ENCODE data around the gene FGR.
"Not testable (repeated sequence)": the region's sequence is repeated elsewhere in the genome, so short reads cannot be mapped to it uniquely, and the experiment has no call there.

The FGR gene

DNA sequence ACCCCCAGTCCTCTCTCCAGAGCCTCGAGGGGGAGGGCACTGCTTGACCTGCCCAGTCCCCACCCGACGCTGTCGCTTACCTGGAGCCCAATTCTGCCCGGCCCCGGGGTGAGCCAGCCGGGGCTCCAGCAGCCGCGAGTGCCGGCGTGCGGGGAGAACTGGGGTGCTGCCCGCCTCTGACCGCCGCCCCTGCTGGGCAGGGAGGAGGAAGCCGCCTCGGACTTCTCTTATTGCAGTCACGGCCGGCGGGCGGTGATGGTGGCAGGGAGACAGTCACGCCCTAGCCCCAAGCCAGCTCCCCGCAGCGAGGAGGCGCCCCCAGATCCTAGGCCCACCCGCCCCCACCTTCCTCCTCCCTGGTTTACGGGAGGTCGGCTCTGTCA is at the start of gene FGR:
Gene FGR, minus strand, starts transcription at position 201 of the 383 bp plus-strand sequence. CDS start 11,269 bp downstream, outside the sequence.
- no peak for DNase-seq (ENCODE audit: low read depth in 2 of 2)

DNA sequence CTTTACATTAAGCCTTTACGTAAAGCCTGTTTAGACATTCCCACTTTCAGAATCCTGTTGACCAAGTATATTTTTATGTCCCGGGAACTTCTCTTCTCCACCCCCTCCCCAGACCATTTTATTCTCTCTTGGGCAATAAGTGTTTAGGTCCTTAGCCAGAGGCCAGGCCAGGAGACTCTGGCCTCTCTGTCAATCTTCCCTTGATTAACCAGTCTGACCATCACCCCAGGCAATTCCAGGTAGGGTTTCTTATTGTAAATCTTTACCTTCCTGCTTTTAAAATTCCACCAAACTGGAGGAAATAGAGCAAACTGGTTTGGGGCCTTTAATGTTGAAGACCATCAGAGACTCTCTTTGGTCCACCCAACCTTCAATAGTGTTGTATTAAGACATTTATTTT is 49.2 kb upstream of the FGR start:
- no peak for DNase-seq (ENCODE audit: low read depth in 2 of 2)

DNA sequence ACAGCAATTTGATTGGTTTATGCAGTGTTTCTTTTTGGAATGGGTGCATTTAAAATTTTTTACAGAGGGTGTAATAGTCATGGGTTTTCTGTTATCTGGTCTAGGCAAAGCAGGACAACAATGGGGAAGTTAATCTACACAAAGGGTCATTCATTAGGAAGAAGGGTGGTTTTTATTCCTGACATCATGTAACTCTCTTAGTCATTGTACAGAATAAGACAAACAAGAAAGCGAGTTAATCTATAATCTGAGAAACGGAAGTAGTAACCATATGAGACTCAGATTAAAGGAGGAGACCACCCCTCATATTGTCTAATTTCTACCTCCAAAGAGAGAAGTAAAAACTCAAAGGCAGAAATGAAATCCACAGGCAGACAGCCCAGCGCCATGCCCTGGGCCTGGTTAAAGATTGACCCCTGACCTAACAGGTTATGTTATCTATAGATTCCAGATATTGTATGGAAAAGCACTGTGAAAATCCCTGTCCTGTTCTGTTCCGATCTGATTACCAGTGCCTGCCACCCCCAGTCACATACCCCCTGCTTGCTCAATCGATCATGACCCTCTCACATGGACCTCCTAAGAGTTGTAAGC is 47.5 kb upstream of the FGR start:
- DNase-seq (ENCODE audit: low read depth in 2 of 2) = no peak

DNA sequence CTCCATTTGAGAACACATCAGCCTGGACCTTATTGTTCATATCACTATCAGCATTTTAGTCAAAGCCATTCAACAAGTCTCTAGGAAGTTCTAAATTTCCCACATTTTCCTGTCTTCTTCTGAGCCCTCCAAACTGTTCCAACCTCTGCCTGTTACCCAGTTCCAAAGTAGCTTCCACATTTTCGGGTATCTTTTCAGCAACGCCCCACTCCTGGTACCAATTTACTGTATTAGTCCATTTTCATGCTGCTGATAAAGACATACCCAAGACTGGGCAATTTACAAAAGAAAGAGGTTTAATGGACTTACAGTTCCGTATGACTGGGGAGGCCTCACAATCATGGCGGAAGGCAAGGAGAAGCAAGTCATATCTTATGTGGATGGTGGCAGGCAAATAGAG is 46.6 kb upstream of the FGR start:
- not testable (repeated sequence) for DNase-seq (ENCODE audit: low read depth in 2 of 2)

DNA sequence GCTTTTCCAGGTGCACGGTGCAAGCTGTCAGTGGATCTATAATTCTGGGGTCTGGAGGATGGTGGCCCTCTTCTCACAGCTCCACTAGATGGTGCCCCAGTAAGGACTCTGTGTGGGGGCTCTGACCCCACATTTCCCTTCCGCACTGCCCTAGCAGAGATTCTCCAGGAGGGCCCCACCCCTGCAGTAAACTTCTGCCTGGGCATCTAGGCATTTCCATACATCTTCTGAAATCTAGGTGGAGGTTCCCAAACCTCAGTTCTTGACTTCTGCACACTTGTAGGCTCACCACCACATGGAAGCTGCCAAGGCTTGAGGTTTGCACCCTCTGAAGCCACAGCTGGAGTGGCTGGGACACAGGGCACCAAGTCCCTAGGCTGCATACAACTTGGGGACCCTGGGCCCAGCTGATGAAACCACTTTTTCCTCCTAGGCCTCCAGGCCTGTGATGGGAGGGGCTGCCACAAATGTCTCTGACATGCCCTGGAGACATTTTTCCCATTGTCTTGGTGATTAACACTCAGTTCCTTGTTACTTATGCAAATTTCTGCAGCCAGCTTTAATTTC is 45.3 kb upstream of the FGR start:
- DNase-seq (ENCODE audit: low read depth in 2 of 2) = not testable (repeated sequence)

DNA sequence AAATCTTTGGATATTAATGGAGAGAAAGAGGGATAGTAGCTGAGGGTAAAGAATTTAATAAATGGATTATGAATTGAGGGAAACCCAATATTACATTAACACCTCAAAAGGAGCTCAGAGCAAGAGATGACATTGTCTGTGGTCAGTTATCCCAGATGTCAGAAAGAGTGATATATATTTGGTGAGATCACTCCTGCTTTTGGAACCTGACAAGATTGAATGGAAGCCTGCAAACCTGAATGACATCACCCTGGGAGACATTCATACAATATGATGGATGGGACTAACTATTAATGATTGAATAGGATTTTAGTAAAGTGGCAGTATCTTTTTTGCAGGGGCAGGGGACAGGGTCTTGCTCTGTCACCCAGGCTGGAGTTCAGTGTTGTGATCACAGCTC is 43.8 kb upstream of the FGR start:
- DNase-seq (ENCODE audit: low read depth in 2 of 2) = no peak

DNA sequence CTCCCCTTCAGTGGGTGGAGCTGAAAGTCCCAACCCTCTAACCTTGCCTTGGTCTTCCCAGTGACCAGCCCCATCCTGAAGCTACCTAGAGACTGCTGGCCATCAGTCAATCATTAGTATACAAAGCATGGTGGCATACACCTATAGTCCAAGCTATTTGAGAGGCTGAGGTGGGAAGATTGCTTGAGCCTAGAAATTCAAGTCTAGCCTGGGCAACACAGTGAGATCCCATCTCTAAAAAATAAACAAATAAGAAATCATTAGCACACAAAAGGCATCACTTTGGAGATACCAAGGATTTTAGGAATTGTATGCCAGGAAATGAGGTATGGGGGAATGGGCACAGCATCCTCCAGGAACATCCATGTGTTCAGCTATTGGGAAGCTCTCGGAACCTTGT is 41.4 kb upstream of the FGR start:
- no peak for DNase-seq (ENCODE audit: low read depth in 2 of 2)

DNA sequence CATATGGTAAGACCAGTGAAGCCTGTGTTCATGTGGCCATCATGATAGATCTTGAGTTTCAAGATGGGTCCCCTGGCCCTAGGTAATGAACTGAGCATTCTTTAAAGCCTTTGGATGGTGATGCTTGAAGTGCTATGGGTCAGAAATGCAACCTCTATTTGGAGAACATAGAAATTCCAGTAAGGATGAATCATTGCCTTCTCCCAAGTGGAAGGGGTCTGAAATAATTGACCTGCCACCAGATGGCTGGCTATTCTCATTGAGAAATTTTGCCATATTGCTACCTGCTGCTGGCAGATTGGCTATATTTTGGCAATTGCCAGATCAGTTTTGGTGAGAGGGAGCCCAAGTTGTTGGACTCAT is 37.7 kb upstream of the FGR start:
- no peak for DNase-seq (ENCODE audit: low read depth in 2 of 2)

DNA sequence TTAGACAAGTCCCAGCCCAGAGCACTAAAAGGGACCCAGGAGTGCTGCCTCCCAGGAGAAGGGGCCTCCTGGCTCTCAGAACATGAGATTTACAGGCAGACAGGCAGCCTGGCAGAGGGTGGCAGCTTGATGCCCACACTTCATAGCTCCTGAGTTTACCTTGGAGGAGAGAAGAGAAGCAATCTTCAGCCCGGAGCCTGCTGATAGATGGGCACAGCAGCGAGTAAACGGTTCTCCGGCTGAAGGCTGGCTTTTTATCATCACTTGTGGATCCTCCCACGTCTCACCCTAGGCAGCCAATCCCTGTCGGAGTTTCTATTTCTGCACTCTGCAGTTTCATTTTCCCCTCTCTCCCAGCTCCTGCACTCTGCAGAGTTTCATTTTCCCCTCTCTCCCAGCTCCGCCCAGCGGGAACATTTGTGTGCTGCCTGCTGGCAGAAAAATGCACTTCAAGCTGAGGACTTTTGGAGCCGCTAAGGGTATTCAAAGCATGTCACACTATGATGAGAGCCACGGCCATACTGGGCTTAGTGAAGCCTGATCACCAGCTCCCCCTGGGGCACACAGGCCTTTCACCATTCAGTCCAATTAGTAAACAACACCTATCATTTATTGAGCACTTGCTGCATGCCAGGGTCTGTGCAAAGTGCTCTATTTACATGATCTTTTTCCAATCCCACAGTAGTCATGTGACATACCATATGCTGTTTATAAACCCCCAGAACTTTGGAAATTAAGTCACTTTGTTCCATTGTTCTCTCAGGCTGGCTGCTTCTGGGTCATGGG is 37.2 kb upstream of the FGR start, which contains the start of gene IFI6:
Gene IFI6, minus strand, starts transcription at position 229 of the 786 bp plus-strand sequence. CDS start 2,878 bp downstream, outside the sequence.
- peak; percentile 87 to 88 for DNase-seq (ENCODE audit: low read depth in 2 of 2)

DNA sequence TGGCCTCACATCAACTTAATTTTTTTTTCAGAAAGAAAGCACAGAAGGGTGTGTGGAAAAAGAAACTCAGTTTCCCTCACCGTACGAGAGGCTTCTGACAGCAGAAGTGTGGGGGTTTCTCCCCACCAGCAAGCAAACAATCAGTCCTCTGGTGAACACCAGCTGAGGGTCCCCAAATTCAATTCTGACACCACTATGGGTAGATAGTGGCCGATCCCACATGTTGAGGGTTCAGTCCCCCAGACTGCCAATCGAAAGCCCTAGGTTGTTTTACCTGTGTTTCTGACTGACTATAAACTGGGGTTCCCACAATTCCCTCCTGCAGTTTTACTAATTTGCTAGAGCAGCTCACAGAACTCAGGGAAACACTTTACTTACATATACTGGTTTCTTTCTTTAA is 34.9 kb upstream of the FGR start:
- no peak for DNase-seq (ENCODE audit: low read depth in 2 of 2)

DNA sequence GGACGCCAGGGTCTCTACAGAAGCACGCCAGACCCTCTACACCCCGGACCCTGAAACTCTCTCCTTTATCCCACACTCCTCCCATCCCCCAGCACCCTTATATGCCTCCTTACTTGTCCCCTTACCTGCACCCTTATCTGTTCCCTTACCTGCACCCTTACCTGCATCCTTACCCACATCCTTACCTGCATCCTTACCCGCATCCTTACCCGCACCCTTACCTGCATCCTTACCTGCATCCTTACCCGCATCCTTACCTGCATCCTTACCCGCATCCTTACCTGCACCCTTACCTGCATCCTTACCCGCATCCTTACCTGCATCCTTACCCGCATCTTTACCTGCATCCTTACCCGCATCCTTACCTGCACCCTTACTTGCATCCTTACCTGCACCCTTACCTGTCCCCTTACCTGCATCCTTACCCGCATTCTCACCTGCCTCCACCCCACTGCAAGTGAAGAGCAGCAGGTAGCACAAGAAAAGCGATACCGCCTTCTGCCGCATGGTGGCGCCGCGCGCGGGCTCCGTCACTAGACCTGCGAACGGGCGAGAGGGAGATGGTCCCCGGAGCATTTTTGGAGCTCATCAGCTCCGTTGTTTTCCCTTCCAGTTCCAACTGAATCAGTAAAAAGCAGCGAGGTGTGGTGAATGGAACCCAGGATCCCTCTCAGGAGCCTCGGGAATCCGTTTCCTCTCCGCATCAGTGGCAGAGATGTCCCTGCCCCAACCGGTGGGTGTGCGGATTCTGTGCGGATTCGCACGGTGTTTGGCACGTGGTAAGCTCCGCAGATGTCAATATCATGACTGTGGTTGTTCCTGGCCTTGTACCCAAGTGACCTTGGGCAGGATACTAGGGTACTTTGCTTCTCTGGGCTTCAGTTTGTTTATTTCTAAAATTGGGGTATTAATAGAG is 34.1 kb upstream of the FGR start:
- DNase-seq (ENCODE audit: low read depth in 2 of 2) = no peak

DNA sequence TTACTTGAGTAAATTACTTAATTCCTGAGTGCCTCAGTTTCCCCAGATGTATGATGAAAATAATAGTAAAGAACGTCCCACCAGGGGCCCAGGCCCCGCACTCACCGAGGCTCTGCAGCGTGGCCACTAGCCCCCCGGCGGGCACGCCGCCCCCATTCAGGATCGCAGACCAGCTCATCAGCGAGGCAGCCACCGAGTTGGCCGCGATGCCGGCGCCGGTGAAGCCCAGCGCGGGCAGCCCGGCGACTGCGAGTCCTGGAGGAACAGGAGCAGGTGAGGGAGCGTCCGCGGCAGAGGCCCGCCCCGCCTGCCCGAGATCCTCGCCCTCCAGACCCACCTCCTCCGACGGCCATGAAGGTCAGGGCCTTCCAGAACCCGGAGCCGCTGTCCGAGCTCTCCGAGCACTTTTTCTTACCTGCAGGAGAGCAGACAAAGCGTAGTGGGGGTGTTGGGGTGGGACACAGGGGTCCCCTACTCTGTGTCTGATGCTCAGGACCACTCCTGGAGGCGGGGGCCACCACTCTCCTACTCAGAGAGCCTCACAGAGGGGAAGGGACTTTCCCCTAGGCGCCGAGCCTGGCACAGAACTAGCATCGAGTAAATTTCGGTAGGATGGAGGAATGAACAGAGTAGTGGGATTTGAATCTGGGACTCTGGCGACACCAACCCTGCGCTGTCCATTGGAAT is 33.3 kb upstream of the FGR start:
- no peak for DNase-seq (ENCODE audit: low read depth in 2 of 2)

DNA sequence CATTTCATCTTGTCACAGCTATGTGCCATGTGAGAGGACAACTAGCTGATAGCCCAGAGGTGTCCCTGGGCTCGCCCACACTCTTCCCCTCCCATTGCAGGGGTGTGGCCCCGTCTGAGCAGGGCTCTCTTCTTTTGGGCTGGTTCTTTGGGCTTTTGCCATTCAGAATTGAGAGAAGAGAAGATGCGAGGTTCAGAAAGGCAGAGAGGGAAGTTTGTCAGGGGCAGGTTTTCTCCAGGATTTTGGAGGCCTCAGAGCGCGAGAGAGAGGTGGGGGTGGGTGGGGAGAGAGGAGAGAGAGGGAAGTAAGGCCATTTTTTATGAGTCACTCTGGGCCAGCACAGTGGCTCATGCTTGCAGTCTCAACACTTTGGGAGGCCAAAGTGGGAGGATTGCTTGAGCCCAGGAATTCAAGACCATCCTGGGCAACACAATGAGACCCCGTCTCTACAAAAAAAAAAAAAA is 31.8 kb upstream of the FGR start:
- no peak for DNase-seq (ENCODE audit: low read depth in 2 of 2)

DNA sequence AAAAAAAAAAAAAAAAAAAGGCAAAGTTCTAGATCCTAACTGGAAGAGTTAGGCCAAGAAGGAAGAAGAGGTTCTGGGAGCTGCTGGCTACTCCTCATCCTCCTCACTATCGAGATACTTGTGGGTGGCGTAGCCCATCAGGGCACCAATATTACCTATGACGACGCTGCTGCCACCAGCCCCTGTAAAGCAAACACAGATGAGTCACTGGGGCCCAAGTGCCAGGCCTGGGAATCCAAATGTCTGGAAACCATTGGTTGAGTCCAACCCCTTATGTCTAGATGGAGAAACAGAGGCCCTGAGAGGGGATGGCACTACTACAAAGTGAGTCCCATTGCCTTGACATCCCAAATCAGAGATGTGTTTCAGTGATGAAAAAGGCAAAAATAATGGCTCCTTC is 31.3 kb upstream of the FGR start:
- no peak for DNase-seq (ENCODE audit: low read depth in 2 of 2)

DNA sequence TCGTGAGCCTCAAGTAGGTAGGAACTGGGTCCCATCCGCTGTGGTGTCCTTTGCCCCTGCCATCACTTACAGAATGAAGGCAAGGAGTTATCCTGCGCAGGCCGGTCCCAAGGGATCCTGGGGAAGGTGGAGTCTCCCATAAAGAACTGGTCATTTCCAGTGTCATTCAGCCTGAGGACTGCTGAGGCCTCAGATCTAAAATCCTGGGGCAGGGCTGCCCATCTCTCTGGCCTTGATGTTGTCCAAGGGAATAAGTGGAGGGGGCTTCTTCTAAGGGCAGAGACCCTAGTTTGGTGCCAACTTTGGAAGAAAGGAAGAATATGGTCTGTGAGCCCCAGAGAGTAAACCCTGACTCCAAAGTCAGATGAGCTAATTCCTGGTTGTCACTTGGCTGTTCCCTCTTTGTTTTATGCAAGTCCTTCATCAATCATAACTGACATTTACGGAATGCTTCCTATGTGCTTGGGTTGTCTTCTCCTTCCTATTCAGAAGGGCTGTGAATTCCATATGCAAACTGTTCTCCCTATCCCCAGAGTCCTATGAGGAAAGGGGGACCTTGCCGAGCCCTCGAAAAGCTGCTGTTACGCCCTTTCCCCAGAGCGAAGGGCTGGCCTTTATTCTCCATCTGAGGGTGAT is 30.1 kb upstream of the FGR start:
- no peak for DNase-seq (ENCODE audit: low read depth in 2 of 2)

DNA sequence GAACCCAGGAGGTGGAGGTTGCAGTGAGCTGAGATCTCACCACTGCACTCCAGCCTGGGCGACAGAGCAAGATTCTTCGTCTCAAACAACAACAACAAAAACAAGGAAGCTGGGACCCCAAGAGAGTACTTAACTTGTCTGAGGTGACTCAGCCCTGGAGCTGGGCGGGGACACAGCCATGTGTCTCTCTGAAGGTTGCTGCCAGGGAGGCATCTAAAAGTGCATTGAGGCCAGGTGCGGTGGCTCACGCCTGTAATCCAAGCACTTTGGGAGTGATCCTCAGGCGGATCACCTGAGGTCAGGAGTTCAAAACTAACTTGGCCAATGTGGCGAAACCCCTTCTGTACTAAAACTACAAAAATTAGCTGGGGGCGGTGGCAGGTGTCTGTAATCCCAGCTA is 29.3 kb upstream of the FGR start:
- no peak for DNase-seq (ENCODE audit: low read depth in 2 of 2)

DNA sequence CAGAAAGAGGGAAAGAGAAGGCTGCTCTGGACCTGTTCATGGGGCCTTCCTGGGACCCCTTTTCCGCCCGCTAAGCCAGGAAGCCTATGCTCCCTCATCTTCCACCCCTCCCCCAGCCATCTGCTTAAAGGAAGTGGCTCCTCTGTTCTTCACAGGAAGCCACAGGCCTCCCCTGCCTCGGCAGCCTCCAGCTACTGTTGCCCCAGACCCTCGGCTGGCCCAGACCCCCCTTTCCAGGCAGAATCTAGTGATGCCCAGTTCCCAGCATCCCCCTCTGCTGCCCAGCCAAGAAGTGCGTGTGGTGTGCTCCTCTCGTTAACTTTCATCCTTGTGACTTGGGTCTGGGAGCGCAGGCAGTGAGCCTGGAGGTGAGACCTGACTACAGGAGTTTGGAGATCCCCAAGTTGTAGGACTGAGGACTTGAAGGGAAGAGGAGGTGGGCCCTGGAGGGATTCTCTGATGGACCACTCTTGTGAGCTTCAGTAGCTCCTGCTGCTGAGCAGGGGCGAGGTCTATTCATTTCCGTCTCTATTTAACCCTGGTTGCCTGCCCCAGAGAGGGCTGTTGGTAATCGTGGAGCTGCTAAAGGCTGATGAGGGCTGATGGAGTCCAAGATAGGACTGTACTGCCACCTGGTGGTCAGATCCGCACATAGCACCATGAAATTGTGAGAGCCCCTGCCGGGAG is 27.9 kb upstream of the FGR start:
- peak in 1 of 2 experiments; percentile 67 for DNase-seq (ENCODE audit: low read depth in 2 of 2)

DNA sequence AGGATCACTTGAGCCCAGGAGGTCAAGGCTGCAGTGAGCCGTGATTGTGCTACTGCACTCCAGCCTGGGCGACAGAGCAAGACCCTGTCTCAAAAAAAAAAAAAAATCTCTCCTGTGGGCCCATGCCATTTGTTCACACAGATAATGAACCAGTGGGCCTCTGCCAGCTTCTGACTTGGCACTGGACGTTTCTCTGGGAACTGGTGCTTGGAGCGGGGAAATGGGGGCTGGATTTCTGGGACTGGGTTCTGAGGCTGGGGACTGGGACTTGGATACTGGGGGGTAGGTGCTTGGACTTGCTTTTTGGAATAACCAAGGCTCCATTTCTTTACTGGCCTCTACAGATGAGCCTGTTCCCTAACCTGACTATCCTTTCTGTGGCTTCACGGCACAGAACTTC is 27.3 kb upstream of the FGR start:
- DNase-seq (ENCODE audit: low read depth in 2 of 2) = no peak

DNA sequence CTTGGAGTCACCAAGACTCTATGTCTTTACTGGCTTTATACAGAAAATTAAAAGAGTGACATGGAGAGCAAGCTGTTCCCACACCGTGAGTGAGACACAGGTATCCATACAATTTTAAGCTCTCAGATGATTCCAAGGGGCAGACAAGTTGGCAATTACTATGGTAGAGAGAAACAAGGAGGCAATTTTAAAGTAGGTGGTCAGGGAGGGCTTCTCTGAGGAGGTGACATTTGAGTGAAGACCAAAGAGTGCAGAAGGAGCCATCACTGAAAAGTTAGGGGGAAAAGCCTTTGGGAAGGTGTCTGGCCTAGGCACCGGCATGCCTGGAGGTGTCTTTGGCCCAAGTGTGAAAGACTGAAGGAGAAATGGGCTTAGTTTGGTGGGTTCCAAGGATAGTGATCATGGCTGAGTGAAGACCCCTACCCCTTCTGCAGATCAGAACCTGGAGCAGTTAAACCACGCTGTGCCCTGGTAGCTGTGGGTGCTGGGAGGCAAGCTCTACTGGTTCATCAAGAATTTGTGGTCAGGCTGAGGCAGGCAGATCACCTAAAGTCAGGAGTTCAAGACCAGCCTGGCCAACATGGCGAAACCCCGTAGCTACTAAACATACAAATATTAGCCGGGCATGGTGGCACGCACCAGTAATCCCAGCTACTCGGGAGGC is 26.6 kb upstream of the FGR start:
- no peak for DNase-seq (ENCODE audit: low read depth in 2 of 2)

DNA sequence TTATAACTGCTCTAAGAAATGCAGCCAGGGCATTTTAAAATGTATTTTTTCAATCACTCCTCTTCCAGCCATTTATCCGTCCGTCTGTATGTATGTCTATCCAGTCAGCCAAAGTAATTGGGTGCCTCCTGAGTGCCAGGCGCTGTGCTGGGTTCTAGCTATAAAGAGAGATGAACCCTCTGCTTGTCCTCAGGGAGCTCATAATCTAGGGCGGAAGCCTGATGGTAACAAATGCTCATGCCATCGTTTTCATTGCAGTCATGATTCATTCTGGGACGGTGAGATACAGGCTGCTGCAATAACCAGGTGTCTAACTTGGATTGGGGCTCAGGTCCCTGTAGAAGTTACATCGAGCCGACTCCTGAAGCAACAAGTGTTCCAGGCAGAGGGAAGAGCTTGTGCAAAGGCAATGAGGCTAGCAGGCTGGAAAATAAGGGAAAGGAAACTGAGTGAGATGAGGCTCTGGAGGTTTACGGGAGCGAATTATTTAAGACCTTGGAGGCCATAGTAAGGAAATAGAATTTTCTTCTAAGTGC is 25.4 kb upstream of the FGR start:
- DNase-seq (ENCODE audit: low read depth in 2 of 2) = no peak

Measured in fibroblast of skin of left biceps (primary cell).